Measurements from ENCODE around the gene RIMS1.

- TF ChIP-seq, protein P1, sequence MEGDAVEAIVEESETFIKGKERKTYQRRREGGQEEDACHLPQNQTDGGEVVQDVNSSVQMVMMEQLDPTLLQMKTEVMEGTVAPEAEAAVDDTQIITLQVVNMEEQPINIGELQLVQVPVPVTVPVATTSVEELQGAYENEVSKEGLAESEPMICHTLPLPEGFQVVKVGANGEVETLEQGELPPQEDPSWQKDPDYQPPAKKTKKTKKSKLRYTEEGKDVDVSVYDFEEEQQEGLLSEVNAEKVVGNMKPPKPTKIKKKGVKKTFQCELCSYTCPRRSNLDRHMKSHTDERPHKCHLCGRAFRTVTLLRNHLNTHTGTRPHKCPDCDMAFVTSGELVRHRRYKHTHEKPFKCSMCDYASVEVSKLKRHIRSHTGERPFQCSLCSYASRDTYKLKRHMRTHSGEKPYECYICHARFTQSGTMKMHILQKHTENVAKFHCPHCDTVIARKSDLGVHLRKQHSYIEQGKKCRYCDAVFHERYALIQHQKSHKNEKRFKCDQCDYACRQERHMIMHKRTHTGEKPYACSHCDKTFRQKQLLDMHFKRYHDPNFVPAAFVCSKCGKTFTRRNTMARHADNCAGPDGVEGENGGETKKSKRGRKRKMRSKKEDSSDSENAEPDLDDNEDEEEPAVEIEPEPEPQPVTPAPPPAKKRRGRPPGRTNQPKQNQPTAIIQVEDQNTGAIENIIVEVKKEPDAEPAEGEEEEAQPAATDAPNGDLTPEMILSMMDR (IDR thresholded peaks at IDR 0.05), result no peak
- TF ChIP-seq POLR2A (IDR thresholded peaks at IDR 0.05), result no peak
- TF ChIP-seq POLR2AphosphoS5 (IDR thresholded peaks at IDR 0.05; ENCODE audit: insufficient read depth in 1 of 2, low read depth in 1 of 2), result no peak
Observed at GRCh38 chr6:72406517-72406916, 520.2 kb downstream of the RIMS1 start.
